B cell (primary cell): ENCODE results near the gene PALM. TPM values are rescaled to one million over a fixed set of nuclear protein-coding genes. Genes with fewer than 3 reads are reported as not detected.

Source experiments
- ATAC-seq: fragments of 200-7000 bp; cut with Tn5 transposase; one replicate; pipeline ENCODE4 v1.10.0; 2021; ENCODE audit warnings: low read depth, mild to moderate bottlenecking, moderate number of reproducible peaks, moderate library complexity
- CTCF ChIA-PET: fragments of 350-600 bp; sonication (Branson Sonifier 250); formaldehyde crosslinking; loops from one replicate; lab custom pipeline; 2021; ENCODE audit warnings: antibody characterized with exemption, inconsistent platforms; lab: Charles Lee
- POLR2A ChIA-PET: fragments of 350-600 bp; sonication (Branson Sonifier 250); formaldehyde crosslinking; loops from one replicate; lab custom pipeline; 2021; ENCODE audit warnings: antibody characterized with exemption; lab: Charles Lee
- DNase-seq: peaks from one replicate; pipeline ENCODE4 v3.0.0; 2013
- H2AFZ ChIP-seq: 2 replicates; pipeline ENCODE4 v1.6.1; 2012; ENCODE audit warnings: mild to moderate bottlenecking, low read depth, low read length; ENCODE audit not compliant: insufficient read depth, poor library complexity, severe bottlenecking
- H3K27ac ChIP-seq, 2 donors: 1 replicate in 1 of 2; 2 replicates in 1 of 2; pipeline ENCODE4 v1.5.1; 2012 to 2013; ENCODE audit warnings: low read length in 2 of 2, mild to moderate bottlenecking in 2 of 2, moderate library complexity in 1 of 2
- H3K27me3 ChIP-seq, 4 experiments: fragments of 200-600 bp in 1 of 4; sonication (generic) in 1 of 4; replicated peaks in 1 of 4; 1 replicate in 2 of 4; 2 replicates in 2 of 4; pipeline versions ENCODE4 v1.6.1 to v1.7.0; 2013 to 2016; ENCODE audit warnings: low read length in 3 of 4, mild to moderate bottlenecking in 2 of 4, mixed read lengths in 1 of 4, moderate library complexity in 1 of 4; ENCODE audit not compliant: insufficient read depth in 4 of 4, control insufficient read depth in 3 of 4; ENCODE audit errors: control extremely low read depth in 1 of 4
- H3K36me3 ChIP-seq, 2 experiments: replicated peaks in 1 of 2; 1 replicate in 1 of 2; 2 replicates in 1 of 2; pipeline versions ENCODE4 v1.6.1 to v1.7.1; 2013; ENCODE audit warnings: low read length in 1 of 2; ENCODE audit not compliant: insufficient read depth in 2 of 2, control insufficient read depth in 1 of 2; ENCODE audit errors: control extremely low read depth in 1 of 2, extremely low read depth in 1 of 2
- H3K4me1 ChIP-seq, 2 donors: fragments of 200-600 bp in 1 of 2; sonication (generic) in 1 of 2; 1 replicate in 1 of 2; 2 replicates in 1 of 2; pipeline versions ENCODE4 v1.5.1 to v1.6.1; 2013 to 2017; ENCODE audit warnings: low read length in 2 of 2; ENCODE audit not compliant: control insufficient read depth in 2 of 2, insufficient read depth in 2 of 2
- H3K4me2 ChIP-seq: replicated peaks from 2 replicates; pipeline ENCODE3; 2012; ENCODE audit warnings: mild to moderate bottlenecking, low read depth, low read length; ENCODE audit not compliant: poor library complexity, severe bottlenecking
- H3K4me3 ChIP-seq, 5 experiments: fragments of 200-600 bp in 1 of 5; sonication (generic) in 1 of 5; 1 replicate in 3 of 5; 2 replicates in 2 of 5; pipeline versions ENCODE4 v1.5.1 to v1.7.0; 2011 to 2016; ENCODE audit warnings: low read length in 4 of 5, mild to moderate bottlenecking in 4 of 5, low read depth in 2 of 5, control low read depth in 1 of 5, moderate library complexity in 1 of 5; ENCODE audit not compliant: insufficient read depth in 1 of 5; ENCODE audit errors: control extremely low read depth in 1 of 5, extremely low read depth in 1 of 5
- H3K79me2 ChIP-seq: fragments of 200-600 bp; sonication (generic); one replicate; pipeline ENCODE4 v1.6.0; 2016; ENCODE audit warnings: low read length; ENCODE audit not compliant: control insufficient read depth, insufficient read depth
- H3K9ac ChIP-seq: fragments of 200-600 bp; sonication (generic); 2 replicates; pipeline ENCODE4 v1.6.1; 2017; ENCODE audit warnings: mild to moderate bottlenecking, low read length, moderate library complexity
- H3K9me3 ChIP-seq, 3 donors: one replicate each; pipeline versions ENCODE4 v1.6.1 to v1.7.1; 2013; ENCODE audit warnings: low read length in 2 of 3; ENCODE audit not compliant: control insufficient read depth in 2 of 3, insufficient read depth in 1 of 3; ENCODE audit errors: control extremely low read depth in 1 of 3
- H4K20me1 ChIP-seq: 2 replicates; pipeline ENCODE4 v1.6.0; 2012; ENCODE audit warnings: mild to moderate bottlenecking, low read length; ENCODE audit not compliant: insufficient read depth, control insufficient read depth, poor library complexity, severe bottlenecking
- H3K27ac Mint-ChIP-seq: one replicate; pipeline ENCODE4 v1.8.0; 2021; ENCODE audit warnings: mixed read lengths
- H3K27me3 Mint-ChIP-seq: one replicate; pipeline ENCODE4 v1.8.0; 2021; ENCODE audit warnings: mixed read lengths
- H3K4me1 Mint-ChIP-seq: one replicate; pipeline ENCODE4 v1.8.0; 2021; ENCODE audit warnings: mixed read lengths
- H3K4me3 Mint-ChIP-seq: one replicate; pipeline ENCODE4 v1.8.0; 2021; ENCODE audit warnings: mixed read lengths
- H3K9me3 Mint-ChIP-seq: one replicate; pipeline ENCODE4 v1.8.0; 2022; ENCODE audit warnings: mixed read lengths; ENCODE audit not compliant: insufficient read depth
- EZH2 ChIP-seq: IDR thresholded peaks from 2 replicates; pipeline ENCODE4 v1.6.1; 2012; ENCODE audit warnings: borderline replicate concordance, low read depth, mild to moderate bottlenecking, moderate library complexity, low read length; ENCODE audit not compliant: insufficient read depth, poor library complexity, severe bottlenecking
- WGBS: methylation state at CpG from one replicate; pipeline ENCODE4 v1.1.5; 2013; ENCODE audit warnings: missing lambda C conversion rate; ENCODE audit not compliant: insufficient coverage; 5-methylcytosine and 5-hydroxymethylcytosine counted together
- intact Hi-C: fragments of 100-400 bp; cut with micrococcal nuclease; formaldehyde crosslinking; loops from one replicate; pipeline ENCODE4 v1.10.0; 2022
- polyA plus RNA-seq: library from polyadenylated mRNA; depleted of rRNA; stranded (reverse); fragments of >200 nt; gene quantifications from 2 replicates; pipeline ENCODE4 v1.2.3, GENCODE V29; 2012
- total RNA-seq, 2 donors: library from RNA; stranded (reverse); fragments of 120-200 nt in 1 of 2; gene quantifications; 1 replicate in 1 of 2; 2 replicates in 1 of 2; pipeline versions ENCODE4 v1.2.3 to v1.2.4, GENCODE V29; 2013 to 2022
- TF ChIP-seq, protein P1 (sequence below): fragments of 200-600 bp; IDR thresholded peaks from one replicate; pipeline ENCODE4 v1.8.0; 2022; ENCODE audit warnings: antibody characterized with exemption, mild to moderate bottlenecking

PALM gene
- total and polyA plus RNA-seq, 2 donors (not counting 1 experiment from before 2014, with no cell fraction given) = 0.15 TPM; not detected in 1

DNA sequence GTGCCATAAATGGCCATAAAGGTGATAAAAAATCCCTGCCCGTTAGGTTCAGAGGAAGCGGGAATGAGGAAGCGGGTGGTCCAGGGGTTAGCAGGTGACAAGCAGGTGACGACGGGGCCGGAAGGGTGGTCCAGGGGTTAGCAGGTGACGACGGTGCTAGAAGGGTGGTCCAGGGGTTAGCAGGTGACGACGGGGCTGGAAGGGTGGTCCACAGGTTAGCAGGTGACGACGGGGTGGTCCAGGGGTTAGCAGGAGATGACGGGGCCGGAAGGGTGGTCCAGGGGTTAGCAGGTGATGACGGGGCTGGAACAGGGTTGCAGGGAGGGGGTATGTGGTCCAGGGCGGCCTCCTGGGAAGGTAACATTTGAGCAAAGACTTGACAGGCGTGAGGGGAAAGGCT, 19.7 kb upstream of the PALM start:
- Histone ChIP-seq H3K27ac (no peak overlapping the region), H3K4me2 (no peak overlapping the region), H3K27me3 (no peaks in the 10 kb centered on the region), H3K9ac (no peak overlapping the region), H4K20me1 (no peaks in the 10 kb centered on the region), H3K4me3 (no peak overlapping the region), H2AFZ (no peak overlapping the region), H3K4me1 (no peaks in the 10 kb centered on the region), H3K9me3 (peaks cover 0 to 8% (median 0%) of the 10 kb centered on the region in 3 donors), H3K36me3 (no peaks in the 10 kb centered on the region), H3K79me2 (no peaks in the 10 kb centered on the region)
- no peak for ATAC-seq
- no peak for TF ChIP-seq EZH2
- WGBS = 90% methylated on average over 16 of the region's 17 CpGs
- intact Hi-C loops = no loop called here
- CTCF ChIA-PET = no interaction called here
- Mint-ChIP-seq H3K27ac (no peak overlapping the region), H3K27me3 (no peaks in the 10 kb centered on the region), H3K9me3 (no peaks in the 10 kb centered on the region), H3K4me1 (no peaks in the 10 kb centered on the region), H3K4me3 (no peak overlapping the region)
- POLR2A ChIA-PET = interaction anchor here (0.7 kb wide), 1 partner anchor 37 kb away, joined by 7 read pairs; no protein-coding TSS in a partner anchor
- no peak for DNase-seq

DNA sequence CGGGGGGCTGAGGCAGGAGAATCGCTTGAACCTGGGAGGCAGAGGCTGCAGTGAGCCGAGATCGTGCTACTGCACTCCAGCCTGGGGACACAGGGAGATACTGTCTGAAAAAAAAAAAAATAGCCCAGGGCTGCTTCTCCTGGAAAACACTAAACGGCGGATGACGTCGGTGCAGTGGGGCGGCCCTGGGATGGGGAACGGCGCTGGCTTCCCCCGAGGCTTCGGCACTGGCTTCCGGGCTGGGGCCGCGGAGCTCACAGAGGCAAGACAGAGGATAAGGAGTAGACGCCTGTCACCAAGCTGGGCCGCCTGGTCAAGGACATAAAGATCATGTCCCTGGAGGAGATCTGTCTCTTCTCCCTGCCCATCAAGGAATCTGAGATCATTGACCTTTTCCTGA, 18.5 kb upstream of the PALM start:
- DNase-seq (no peak), ATAC-seq (no peak)
- Histone ChIP-seq H4K20me1 (no peaks in the 10 kb centered on the region), H3K79me2 (no peaks in the 10 kb centered on the region), H3K27ac (no peak overlapping the region), H3K4me1 (peaks cover 2 to 5% of the 10 kb centered on the region in 2 donors), H3K4me3 (no peak overlapping the region), H2AFZ (no peak overlapping the region), H3K9me3 (peaks cover 0 to 8% (median 0%) of the 10 kb centered on the region in 3 donors), H3K27me3 (peaks cover 0 to 5% (median 2%) of the 10 kb centered on the region in 4 experiments), H3K36me3 (no peaks in the 10 kb centered on the region), H3K4me2 (no peak overlapping the region), H3K9ac (no peak overlapping the region)
- WGBS = 89% methylated on average over 17 of the region's 18 CpGs
- intact Hi-C loops = no loop called here
- ChIA-PET CTCF (no interaction called here), POLR2A (no interaction called here)
- H3K4me3 Mint-ChIP-seq = no peak overlapping the region
- no peaks in the 10 kb centered on the region for H3K27me3 Mint-ChIP-seq
- no peaks in the 10 kb centered on the region for H3K4me1 Mint-ChIP-seq
- no peak overlapping the region for H3K27ac Mint-ChIP-seq
- no peaks in the 10 kb centered on the region for H3K9me3 Mint-ChIP-seq
- TF ChIP-seq EZH2 = no peak
- TF ChIP-seq, protein P1, sequence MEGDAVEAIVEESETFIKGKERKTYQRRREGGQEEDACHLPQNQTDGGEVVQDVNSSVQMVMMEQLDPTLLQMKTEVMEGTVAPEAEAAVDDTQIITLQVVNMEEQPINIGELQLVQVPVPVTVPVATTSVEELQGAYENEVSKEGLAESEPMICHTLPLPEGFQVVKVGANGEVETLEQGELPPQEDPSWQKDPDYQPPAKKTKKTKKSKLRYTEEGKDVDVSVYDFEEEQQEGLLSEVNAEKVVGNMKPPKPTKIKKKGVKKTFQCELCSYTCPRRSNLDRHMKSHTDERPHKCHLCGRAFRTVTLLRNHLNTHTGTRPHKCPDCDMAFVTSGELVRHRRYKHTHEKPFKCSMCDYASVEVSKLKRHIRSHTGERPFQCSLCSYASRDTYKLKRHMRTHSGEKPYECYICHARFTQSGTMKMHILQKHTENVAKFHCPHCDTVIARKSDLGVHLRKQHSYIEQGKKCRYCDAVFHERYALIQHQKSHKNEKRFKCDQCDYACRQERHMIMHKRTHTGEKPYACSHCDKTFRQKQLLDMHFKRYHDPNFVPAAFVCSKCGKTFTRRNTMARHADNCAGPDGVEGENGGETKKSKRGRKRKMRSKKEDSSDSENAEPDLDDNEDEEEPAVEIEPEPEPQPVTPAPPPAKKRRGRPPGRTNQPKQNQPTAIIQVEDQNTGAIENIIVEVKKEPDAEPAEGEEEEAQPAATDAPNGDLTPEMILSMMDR = no peak
